GM12892 (cell line): ENCODE data around the gene STK40. TPM values are rescaled to one million over a fixed set of nuclear protein-coding genes. Genes with fewer than 3 reads are reported as not detected.

Experiments
- DNase-seq: peaks from one replicate; pipeline ENCODE4 v3.0.0; 2011; ENCODE audit not compliant: insufficient read length
- FAIRE-seq: peaks from 2 replicates; lab custom pipeline; 2011; peaks lifted over from hg19 to GRCh38; lab: Jason Lieb, UNC
- POLR2A ChIP-seq: IDR thresholded peaks from 2 replicates; pipeline ENCODE4 v1.6.1; 2011; ENCODE audit warnings: low read depth, low read length, control low read depth
- POLR2AphosphoS5 ChIP-seq: IDR thresholded peaks from 2 replicates; pipeline ENCODE4 v1.6.1; 2011; ENCODE audit warnings: low read depth, low read length, control low read depth
- TAF1 ChIP-seq: IDR thresholded peaks from 2 replicates; pipeline ENCODE4 v1.6.1; 2011; ENCODE audit warnings: low read depth, mild to moderate bottlenecking, control low read depth, low read length, borderline replicate concordance
- polyA plus RNA-seq: library from polyadenylated mRNA; unstranded; fragments of >200 nt; gene quantifications from one replicate; pipeline ENCODE4 v1.2.1, GENCODE V29; 2012; ENCODE audit warnings: missing spikeins, inconsistent platforms; ENCODE audit not compliant: missing spikeins

STK40 gene
- 14.4 TPM for polyA plus RNA-seq

GRCh38 chr1:36385410-36386264, at the start of gene STK40:
STK40 (minus strand) TSS chr1:36385924; CDS start chr1:36361332, 24,592 bp downstream.
- FAIRE-seq = no peak
- peak; percentile 89 for DNase-seq
- TF ChIP-seq TAF1 = no peak
- no peak for TF ChIP-seq POLR2AphosphoS5
- no peak for TF ChIP-seq POLR2A

GRCh38 chr1:36433102-36433501, 47.4 kb upstream of the STK40 start:
- DNase-seq (no peak), FAIRE-seq (no peak)
- TF ChIP-seq TAF1 (no peak), POLR2AphosphoS5 (no peak), POLR2A (no peak)

GRCh38 chr1:36432616-36433015, 46.9 kb upstream of the STK40 start:
- FAIRE-seq (no peak), DNase-seq (no peak)
- TF ChIP-seq POLR2A = no peak
- no peak for TF ChIP-seq TAF1
- no peak for TF ChIP-seq POLR2AphosphoS5

GRCh38 chr1:36425791-36426190, 40.1 kb upstream of the STK40 start:
- DNase-seq (no peak), FAIRE-seq (no peak)

DNA sequence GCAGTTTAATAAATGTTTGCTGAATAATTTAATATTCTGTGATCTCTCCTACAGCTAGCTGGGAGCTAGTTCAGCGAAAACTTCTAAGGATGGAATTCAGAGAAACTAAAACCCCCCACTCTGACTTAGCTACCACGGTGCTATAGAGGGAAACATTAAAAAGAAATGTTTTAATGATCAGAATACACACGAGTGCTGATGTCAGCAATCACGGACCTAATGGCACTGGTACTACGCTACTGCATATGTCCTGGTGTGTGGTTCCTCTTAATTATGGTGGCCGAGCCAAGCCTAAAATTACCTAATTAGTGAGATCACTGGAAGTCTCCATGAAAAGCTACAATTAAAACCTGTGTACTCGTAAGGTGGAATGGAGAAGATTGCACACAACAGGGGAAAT, 35.9 kb upstream of the STK40 start:
- TF ChIP-seq POLR2AphosphoS5 = no peak
- TF ChIP-seq TAF1 = no peak
- TF ChIP-seq POLR2A = no peak
- FAIRE-seq = peak; percentile 66
- no peak for DNase-seq

More at GRCh38 chr1:36425791-36426190, 40.1 kb upstream of the STK40 start:
- no peak for TF ChIP-seq POLR2A
- no peak for TF ChIP-seq POLR2AphosphoS5
- TF ChIP-seq TAF1 = no peak

GRCh38 chr1:36420836-36421317, 35.2 kb upstream of the STK40 start:
- peak; percentile 52 for DNase-seq
- no peak for TF ChIP-seq POLR2AphosphoS5
- TF ChIP-seq TAF1 = no peak
- TF ChIP-seq POLR2A = no peak
- FAIRE-seq = peak; percentile 98

DNA sequence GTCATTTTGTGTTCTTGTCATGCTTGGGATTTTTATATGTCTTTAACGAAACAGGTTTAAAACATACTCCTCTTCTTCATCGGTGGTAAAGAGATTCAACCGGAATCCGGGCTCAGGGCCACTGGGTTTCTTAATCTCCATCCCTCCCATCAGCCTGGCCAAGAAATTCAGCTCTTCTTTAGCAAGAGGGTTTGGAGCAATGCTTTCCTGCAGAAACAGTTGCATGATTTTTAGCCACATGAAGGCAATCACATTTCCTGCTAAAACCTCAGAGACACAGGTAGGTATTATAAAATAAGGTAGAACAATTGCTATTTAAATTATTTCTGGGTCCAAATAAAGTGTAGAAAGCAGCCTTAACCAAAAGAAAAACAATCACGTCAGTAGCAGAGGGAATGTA, 34.7 kb upstream of the STK40 start:
- TF ChIP-seq POLR2AphosphoS5 (no peak), POLR2A (no peak), TAF1 (no peak)
- DNase-seq (no peak), FAIRE-seq (no peak)

DNA sequence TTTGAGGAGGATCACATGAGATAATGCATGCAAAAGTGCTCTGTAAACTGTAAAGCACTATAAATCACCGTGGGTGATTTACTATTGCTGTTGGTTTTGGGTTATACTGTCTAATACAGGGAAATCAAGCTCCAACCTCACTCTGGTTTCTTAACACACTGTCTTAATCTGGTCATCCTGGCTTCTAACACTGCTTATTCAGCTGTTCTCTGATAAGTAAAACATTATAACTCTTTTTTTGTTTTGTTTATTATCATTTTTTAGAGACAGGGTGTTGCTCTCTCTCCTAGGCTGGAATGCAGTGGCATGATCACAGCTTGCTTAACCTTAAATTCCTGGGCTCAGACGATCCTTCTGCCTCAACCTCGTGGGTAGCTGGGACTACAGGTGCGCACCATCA, 33.8 kb upstream of the STK40 start:
- FAIRE-seq (no peak), DNase-seq (no peak)
- TF ChIP-seq TAF1 (no peak), POLR2AphosphoS5 (no peak), POLR2A (no peak)

- no peak for TF ChIP-seq TAF1
- no peak for TF ChIP-seq POLR2AphosphoS5
- no peak for TF ChIP-seq POLR2A
- DNase-seq = no peak
- no peak for FAIRE-seq
These were observed 33.4 kb upstream of the STK40 start for GRCh38 chr1:36419140-36419539.

- TF ChIP-seq POLR2A (no peak), TAF1 (no peak), POLR2AphosphoS5 (no peak)
- no peak for DNase-seq
- FAIRE-seq = no peak
These were observed 32.2 kb upstream of the STK40 start for GRCh38 chr1:36417931-36418330.

- no peak for FAIRE-seq
- TF ChIP-seq TAF1 = no peak
- no peak for TF ChIP-seq POLR2A
- no peak for TF ChIP-seq POLR2AphosphoS5
- no peak for DNase-seq
These were observed 30.1 kb upstream of the STK40 start for GRCh38 chr1:36415661-36416326.

DNA sequence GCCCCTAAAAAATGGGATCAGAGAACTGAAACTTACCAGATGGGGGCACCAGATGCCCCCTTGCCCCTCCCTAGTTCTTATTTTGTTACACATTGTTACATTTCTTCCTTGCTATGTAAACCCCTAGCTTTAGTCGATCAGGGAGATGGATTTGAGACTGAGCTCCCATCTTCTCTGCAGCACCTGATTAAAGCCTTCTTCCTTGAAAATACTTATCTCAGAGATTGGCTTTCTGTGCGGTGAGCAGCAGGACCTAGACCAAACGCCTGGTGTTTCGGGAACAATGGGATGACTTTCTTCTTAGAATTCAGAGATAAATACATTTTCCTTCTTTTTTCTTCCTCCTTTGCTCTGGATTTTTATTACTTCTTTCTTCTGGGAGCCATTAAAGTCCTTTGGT, 28.7 kb upstream of the STK40 start:
- TF ChIP-seq POLR2A = no peak
- TF ChIP-seq POLR2AphosphoS5 = no peak
- no peak for TF ChIP-seq TAF1
- FAIRE-seq = no peak
- no peak for DNase-seq
